Mesendoderm (in vitro differentiated cells): ENCODE data around the gene TOP3A.

ENCODE experiments used
- DNase-seq: peaks from one replicate; pipeline ENCODE4 v3.0.0; 2013
- H2AK5ac ChIP-seq: 2 replicates; pipeline ENCODE4 v1.6.1; 2013; ENCODE audit warnings: low read length, inconsistent platforms
- H2BK120ac ChIP-seq: 2 replicates; pipeline ENCODE4 v1.6.1; 2013; ENCODE audit warnings: low read depth, mild to moderate bottlenecking, low read length, moderate library complexity, mixed read lengths
- H2BK15ac ChIP-seq: replicated peaks from 2 replicates; pipeline ENCODE4 v1.6.1; 2013; ENCODE audit warnings: low read depth, mild to moderate bottlenecking, moderate library complexity
- H2BK5ac ChIP-seq: 2 replicates; pipeline ENCODE4 v1.6.1; 2013; ENCODE audit warnings: low read length, inconsistent platforms
- H3K18ac ChIP-seq: 2 replicates; pipeline ENCODE4 v1.6.1; 2013; ENCODE audit warnings: mild to moderate bottlenecking, low read length, mixed read lengths
- H3K23ac ChIP-seq: one replicate; pipeline ENCODE4 v1.6.1; 2013; ENCODE audit warnings: low read length
- H3K27ac ChIP-seq: 2 replicates; pipeline ENCODE4 v1.5.1; 2013; ENCODE audit warnings: low read depth, mild to moderate bottlenecking, inconsistent platforms, low read length, moderate library complexity
- H3K27me3 ChIP-seq: 2 replicates; pipeline ENCODE4 v1.6.1; 2013; ENCODE audit warnings: low read length, control low read depth, mild to moderate bottlenecking, inconsistent platforms; ENCODE audit not compliant: insufficient read depth, poor library complexity
- H3K36me3 ChIP-seq: 2 replicates; pipeline ENCODE4 v1.6.1; 2013; ENCODE audit warnings: low read length, inconsistent platforms; ENCODE audit not compliant: control insufficient read depth, insufficient read depth
- H3K4ac ChIP-seq: one replicate; pipeline ENCODE4 v1.6.1; 2013; ENCODE audit warnings: low read depth, mild to moderate bottlenecking, low read length, moderate library complexity
- H3K4me1 ChIP-seq: 2 replicates; pipeline ENCODE4 v1.6.1; 2013; ENCODE audit warnings: low read depth, low read length, inconsistent platforms; ENCODE audit not compliant: control insufficient read depth
- H3K4me2 ChIP-seq: 2 replicates; pipeline ENCODE4 v1.6.1; 2013; ENCODE audit warnings: low read length
- H3K4me3 ChIP-seq: 2 replicates; pipeline ENCODE4 v1.5.1; 2013; ENCODE audit warnings: mild to moderate bottlenecking, low read length
- H3K56ac ChIP-seq: one replicate; pipeline ENCODE4 v1.6.1; 2013; ENCODE audit warnings: low read length
- H3K79me1 ChIP-seq: 2 replicates; pipeline ENCODE4 v1.6.1; 2013; ENCODE audit warnings: low read length, inconsistent platforms
- H3K79me2 ChIP-seq: 2 replicates; pipeline ENCODE4 v1.6.1; 2013; ENCODE audit warnings: mild to moderate bottlenecking, low read length; ENCODE audit not compliant: control insufficient read depth, insufficient read depth
- H3K9ac ChIP-seq: 2 replicates; pipeline ENCODE4 v1.6.1; 2013; ENCODE audit warnings: low read length, inconsistent platforms
- H4K5ac ChIP-seq: one replicate; pipeline ENCODE4 v1.6.1; 2013; ENCODE audit warnings: low read length
- H4K8ac ChIP-seq: one replicate; pipeline ENCODE4 v1.6.1; 2013; ENCODE audit warnings: low read depth, mild to moderate bottlenecking, control low read depth, low read length, moderate library complexity
- WGBS: extraction: QIAGEN DNeasy Blood & Tissue Kit; methylation state at CpG from one replicate; pipeline ENCODE4 v1.1.7; 2013; ENCODE audit warnings: low lambda C conversion rate, missing lambda C conversion rate; ENCODE audit not compliant: insufficient coverage; ENCODE audit errors: extremely low coverage; 5-methylcytosine and 5-hydroxymethylcytosine counted together

Gene TOP3A

DNA sequence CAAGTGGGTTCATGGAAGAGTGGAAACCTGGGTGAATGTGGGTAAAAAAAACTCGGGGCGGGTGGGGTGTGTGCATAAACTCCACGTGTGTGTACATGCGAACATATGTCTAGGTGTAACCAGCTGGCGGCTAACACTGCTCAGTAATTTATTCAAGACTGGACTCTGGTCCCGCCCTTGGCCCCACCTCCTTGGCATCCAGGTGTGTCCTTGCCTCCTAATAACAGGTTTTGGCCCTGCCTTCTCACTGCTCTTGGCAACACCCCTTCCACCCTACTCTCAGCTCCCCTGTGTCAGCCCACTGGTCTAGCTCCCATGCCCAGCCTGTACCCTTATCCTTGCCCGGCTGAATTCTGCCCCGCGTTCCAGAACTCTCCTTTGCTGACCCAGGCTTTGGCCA, 64.5 kb downstream of the TOP3A start:
- Histone ChIP-seq H3K79me1 (no peaks in the 10 kb centered on the region), H4K5ac (no peak overlapping the region), H3K79me2 (no peaks in the 10 kb centered on the region), H3K27me3 (no peaks in the 10 kb centered on the region), H2AK5ac (no peak overlapping the region), H3K23ac (no peak overlapping the region), H2BK120ac (no peak overlapping the region), H3K4me1 (peaks cover 3% of the 10 kb centered on the region), H3K4me2 (no peak overlapping the region), H3K36me3 (peaks cover 28% of the 10 kb centered on the region), H3K18ac (no peak overlapping the region), H3K9ac (no peak overlapping the region), H2BK15ac (no peak overlapping the region), H4K8ac (no peak overlapping the region), H3K4me3 (no peak overlapping the region), H3K4ac (no peak overlapping the region), H3K56ac (no peak overlapping the region), H3K27ac (no peak overlapping the region), H2BK5ac (no peak overlapping the region)
- no peak for DNase-seq
- no CpG with 5 or more reads among the region's 9 CpGs for WGBS

DNA sequence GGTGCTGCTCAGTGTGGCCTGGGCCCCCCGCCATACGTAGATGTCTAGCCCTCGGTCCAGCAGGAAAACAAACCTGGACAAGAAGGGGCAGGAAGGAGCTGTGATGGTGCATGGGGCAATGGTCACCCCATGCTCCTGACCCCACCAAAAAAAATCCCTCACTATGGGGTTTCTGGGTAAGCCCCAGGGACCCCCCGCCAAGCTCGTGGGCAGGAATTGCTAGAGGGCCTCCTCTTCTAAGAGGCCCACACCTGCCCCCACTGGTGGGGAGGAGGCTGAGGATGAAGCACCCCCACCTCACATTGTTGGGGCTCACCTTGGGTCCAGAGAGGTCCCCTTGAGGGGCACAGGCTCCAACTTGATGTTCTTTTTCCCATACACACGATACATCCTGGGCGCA, 66.0 kb downstream of the TOP3A start:
- peaks cover 32% of the 10 kb centered on the region for H3K36me3 ChIP-seq
- WGBS: no CpG with 5 or more reads among the region's 7 CpGs
- H2BK5ac ChIP-seq: no peak overlapping the region
- H2BK15ac ChIP-seq: no peak overlapping the region
- no peak overlapping the region for H3K4me3 ChIP-seq
- no peak overlapping the region for H2BK120ac ChIP-seq
- H3K23ac ChIP-seq: no peak overlapping the region
- H4K8ac ChIP-seq: no peak overlapping the region
- no peaks in the 10 kb centered on the region for H3K27me3 ChIP-seq
- no peaks in the 10 kb centered on the region for H3K79me2 ChIP-seq
- H3K4ac ChIP-seq: no peak overlapping the region
- peaks cover 3% of the 10 kb centered on the region for H3K4me1 ChIP-seq
- DNase-seq: no peak
- H4K5ac ChIP-seq: no peak overlapping the region
- H3K56ac ChIP-seq: no peak overlapping the region
- H3K4me2 ChIP-seq: no peak overlapping the region
- no peak overlapping the region for H3K18ac ChIP-seq
- no peak overlapping the region for H3K9ac ChIP-seq
- no peak overlapping the region for H3K27ac ChIP-seq
- H3K79me1 ChIP-seq: no peaks in the 10 kb centered on the region
- no peak overlapping the region for H2AK5ac ChIP-seq

DNA sequence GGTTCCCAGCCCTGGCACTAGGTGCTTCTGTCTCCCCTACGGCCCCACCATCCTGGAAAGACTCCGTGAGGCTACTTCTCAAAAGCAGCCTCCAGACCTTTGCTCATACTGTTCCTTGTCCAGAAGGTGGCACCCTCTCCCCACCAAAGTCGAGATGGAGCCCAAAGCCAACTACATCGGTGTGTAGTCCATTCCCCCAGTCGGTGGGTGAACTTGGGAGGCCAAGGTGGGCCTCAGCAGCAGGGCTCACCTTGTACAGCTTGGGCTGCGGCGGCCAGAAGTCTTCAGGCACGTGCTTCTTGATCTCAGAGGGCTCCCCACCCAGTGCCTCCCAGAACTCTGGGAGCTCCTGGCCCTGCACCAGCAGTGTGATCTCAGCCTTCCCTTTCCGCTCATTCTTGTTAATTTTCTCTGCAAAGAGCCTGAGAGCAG, 66.5 kb downstream of the TOP3A start:
- no peak overlapping the region for H2BK15ac ChIP-seq
- no peak overlapping the region for H3K18ac ChIP-seq
- H3K79me2 ChIP-seq: no peaks in the 10 kb centered on the region
- DNase-seq: peak; percentile 86
- H3K36me3 ChIP-seq: peaks cover 35% of the 10 kb centered on the region
- H3K4me1 ChIP-seq: peaks cover 3% of the 10 kb centered on the region
- H2AK5ac ChIP-seq: no peak overlapping the region
- no peak overlapping the region for H2BK5ac ChIP-seq
- H3K27me3 ChIP-seq: no peaks in the 10 kb centered on the region
- no peak overlapping the region for H3K23ac ChIP-seq
- H3K56ac ChIP-seq: no peak overlapping the region
- H3K4me3 ChIP-seq: no peak overlapping the region
- no peak overlapping the region for H3K9ac ChIP-seq
- WGBS: no CpG with 5 or more reads among the region's 9 CpGs
- no peak overlapping the region for H3K27ac ChIP-seq
- H3K4me2 ChIP-seq: no peak overlapping the region
- no peak overlapping the region for H4K8ac ChIP-seq
- H3K4ac ChIP-seq: no peak overlapping the region
- no peaks in the 10 kb centered on the region for H3K79me1 ChIP-seq
- no peak overlapping the region for H4K5ac ChIP-seq
- H2BK120ac ChIP-seq: no peak overlapping the region

DNA sequence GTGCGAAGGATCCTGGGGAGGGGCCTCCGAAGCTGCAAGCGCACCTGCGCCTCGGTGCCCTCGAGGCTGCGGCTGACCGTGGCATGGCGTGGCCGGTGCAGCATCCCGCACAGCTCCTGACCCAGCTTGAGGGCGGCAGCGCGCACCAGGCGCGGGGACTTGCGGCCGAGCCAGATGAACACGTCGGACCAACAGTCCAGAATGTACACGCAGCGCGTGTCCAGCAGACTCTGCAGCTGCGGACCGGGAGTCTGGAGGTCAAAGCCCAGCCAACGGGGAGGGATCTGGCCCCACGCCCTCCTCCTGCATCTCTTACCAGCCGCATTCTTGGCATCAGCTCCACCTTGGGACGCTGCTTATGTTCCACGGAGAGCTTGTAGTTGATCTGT, 67.2 kb downstream of the TOP3A start:
- Histone ChIP-seq H3K36me3 (peaks cover 32% of the 10 kb centered on the region), H3K56ac (no peak overlapping the region), H4K5ac (no peak overlapping the region), H3K79me2 (no peaks in the 10 kb centered on the region), H2BK120ac (no peak overlapping the region), H4K8ac (no peak overlapping the region), H2BK15ac (no peak overlapping the region), H2AK5ac (no peak overlapping the region), H3K4me1 (peaks cover 3% of the 10 kb centered on the region), H3K27ac (no peak overlapping the region), H3K9ac (peak overlapping the region; percentile 24), H3K23ac (no peak overlapping the region), H3K4ac (no peak overlapping the region), H3K27me3 (no peaks in the 10 kb centered on the region), H3K4me2 (no peak overlapping the region), H2BK5ac (no peak overlapping the region), H3K4me3 (no peak overlapping the region), H3K79me1 (no peaks in the 10 kb centered on the region), H3K18ac (no peak overlapping the region)
- WGBS: no CpG with 5 or more reads among the region's 30 CpGs
- DNase-seq: no peak

DNA sequence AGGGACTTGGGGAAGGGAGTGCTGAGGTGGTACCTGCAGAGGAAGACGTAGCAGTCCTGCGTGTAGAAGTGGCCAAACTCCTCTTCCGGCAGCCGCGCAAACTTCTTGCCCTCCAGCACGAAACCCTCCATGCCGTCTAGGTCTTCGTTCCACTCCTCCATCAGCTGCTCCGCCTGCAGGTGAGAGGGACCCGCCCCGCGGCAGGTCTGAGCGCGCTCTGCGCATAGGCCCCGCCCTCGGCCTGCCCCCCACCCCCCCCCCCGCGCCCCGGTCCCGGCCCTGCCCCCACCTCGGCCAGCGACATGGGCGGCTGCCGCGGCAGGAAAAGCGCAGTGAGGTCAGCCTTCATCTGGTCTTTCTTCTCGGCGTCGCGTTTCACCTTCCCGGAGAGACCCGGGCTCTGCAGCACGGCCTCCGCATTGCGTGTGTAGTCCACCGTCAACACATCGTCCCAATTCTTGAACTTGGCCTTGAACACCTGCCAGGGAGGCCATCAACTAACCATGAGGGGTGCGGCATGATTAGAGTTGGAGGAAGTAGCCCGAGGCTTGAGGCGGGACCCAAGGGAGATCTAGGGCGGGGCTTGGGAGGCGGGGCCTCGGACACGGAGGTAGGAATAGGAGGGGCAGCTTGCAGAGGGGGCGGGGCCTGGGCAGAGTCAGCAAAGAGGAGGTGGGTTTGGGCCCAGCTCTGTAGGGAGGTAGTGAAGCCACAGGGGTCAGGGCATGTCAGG, 67.7 kb downstream of the TOP3A start:
- Histone ChIP-seq H2BK5ac (no peak overlapping the region), H3K4ac (no peak overlapping the region), H3K4me2 (peak overlapping the region; percentile 93), H2BK15ac (no peak overlapping the region), H3K9ac (peak overlapping the region; percentile 69), H3K56ac (peak overlapping the region; percentile 91), H3K23ac (no peak overlapping the region), H3K4me3 (peak overlapping the region; percentile 29), H2AK5ac (no peak overlapping the region), H3K79me1 (no peaks in the 10 kb centered on the region), H3K79me2 (no peaks in the 10 kb centered on the region), H4K5ac (no peak overlapping the region), H2BK120ac (no peak overlapping the region), H3K4me1 (peaks cover 3% of the 10 kb centered on the region), H4K8ac (no peak overlapping the region), H3K27me3 (no peaks in the 10 kb centered on the region), H3K27ac (peak overlapping the region; percentile 30), H3K36me3 (peaks cover 32% of the 10 kb centered on the region), H3K18ac (no peak overlapping the region)
- peak; percentile 94 for DNase-seq
- no CpG with 5 or more reads among the region's 46 CpGs for WGBS
